A673 (cell line): ENCODE results near the gene ARSB.

Experiments used
- EZH2 ChIP-seq: fragments of 200-600 bp; sonication (generic); IDR thresholded peaks from 2 replicates; pipeline ENCODE4 v1.6.1; 2017; ENCODE audit warnings: borderline replicate concordance, low read depth, mild to moderate bottlenecking, mixed read lengths, antibody characterized with exemption, low read length; ENCODE audit not compliant: poor library complexity, severe bottlenecking
- TF ChIP-seq, protein P1 (sequence below): fragments of 300-800, 200-600 bp; sonication (generic); conservative IDR thresholded peaks from 2 replicates; pipeline ENCODE4 v1.5.1; 2017; ENCODE audit warnings: low read depth, mild to moderate bottlenecking, antibody characterized with exemption, low read length, moderate library complexity, mixed read lengths

DNA sequence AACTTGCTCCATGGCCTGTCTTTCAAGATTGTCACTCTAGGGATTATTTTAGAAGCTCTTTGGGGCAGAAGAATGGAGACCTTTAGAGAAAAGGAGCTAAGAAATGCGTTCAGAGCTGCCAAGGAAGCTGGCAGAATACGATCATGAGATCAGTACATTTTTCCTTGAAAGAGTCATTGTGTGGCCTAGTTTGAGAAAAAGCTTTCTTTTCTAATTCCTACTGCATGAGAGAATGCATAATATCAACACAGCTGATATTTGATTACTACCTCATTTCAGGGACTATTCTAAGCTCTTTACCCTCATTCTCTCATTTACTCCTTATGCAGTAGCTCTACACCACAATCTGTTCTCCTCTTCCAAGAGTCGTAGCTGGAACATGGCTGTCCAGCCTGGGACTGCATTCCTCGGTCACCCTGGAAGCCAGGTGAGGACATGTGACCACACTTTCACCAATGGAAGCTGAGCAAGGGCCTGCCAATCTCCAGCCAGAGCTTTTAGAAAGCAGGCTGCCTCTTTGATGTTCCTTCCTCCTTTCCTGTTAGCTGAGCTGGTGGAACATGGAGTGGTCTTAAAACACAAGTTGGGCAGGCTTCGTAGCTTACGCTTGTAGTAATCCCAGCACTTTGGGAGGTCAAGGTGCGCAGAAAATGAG is 237.3 kb downstream of the ARSB start:
- TF ChIP-seq, protein P1, sequence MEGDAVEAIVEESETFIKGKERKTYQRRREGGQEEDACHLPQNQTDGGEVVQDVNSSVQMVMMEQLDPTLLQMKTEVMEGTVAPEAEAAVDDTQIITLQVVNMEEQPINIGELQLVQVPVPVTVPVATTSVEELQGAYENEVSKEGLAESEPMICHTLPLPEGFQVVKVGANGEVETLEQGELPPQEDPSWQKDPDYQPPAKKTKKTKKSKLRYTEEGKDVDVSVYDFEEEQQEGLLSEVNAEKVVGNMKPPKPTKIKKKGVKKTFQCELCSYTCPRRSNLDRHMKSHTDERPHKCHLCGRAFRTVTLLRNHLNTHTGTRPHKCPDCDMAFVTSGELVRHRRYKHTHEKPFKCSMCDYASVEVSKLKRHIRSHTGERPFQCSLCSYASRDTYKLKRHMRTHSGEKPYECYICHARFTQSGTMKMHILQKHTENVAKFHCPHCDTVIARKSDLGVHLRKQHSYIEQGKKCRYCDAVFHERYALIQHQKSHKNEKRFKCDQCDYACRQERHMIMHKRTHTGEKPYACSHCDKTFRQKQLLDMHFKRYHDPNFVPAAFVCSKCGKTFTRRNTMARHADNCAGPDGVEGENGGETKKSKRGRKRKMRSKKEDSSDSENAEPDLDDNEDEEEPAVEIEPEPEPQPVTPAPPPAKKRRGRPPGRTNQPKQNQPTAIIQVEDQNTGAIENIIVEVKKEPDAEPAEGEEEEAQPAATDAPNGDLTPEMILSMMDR = no peak
- no peak for TF ChIP-seq EZH2
